K562 (cell line): Measurements from ENCODE around the gene COL5A1. TPM values are rescaled to one million over a fixed set of nuclear protein-coding genes. Genes with fewer than 3 reads are reported as not detected.

ENCODE experiments used
- ATAC-seq: fragments of 200-7000 bp; cut with Tn5 transposase; 3 replicates; pipeline ENCODE4 v1.9.1; 2020; ENCODE audit warnings: moderate library complexity
- BruUV-seq: library from RNA; stranded (reverse); fragments of 400-500 nt; replicated peaks from 2 replicates; lab custom pipeline; 2021; lab: Mats Ljungman, UMichigan
- CTCF ChIA-PET: fragments of 300-600 bp; formaldehyde crosslinking; extraction: SDS; loops from one replicate; lab custom pipeline; 2021; ENCODE audit warnings: low intra/inter-chr PET ratio; lab: Yijun Ruan, JAX
- POLR2A ChIA-PET: fragments of 300-600, 350-650 bp; sonication (Branson Sonifier 250); formaldehyde crosslinking; extraction: SDS; loops from one replicate; lab custom pipeline; 2021; ENCODE audit warnings: antibody characterized with exemption, inconsistent platforms; lab: Yijun Ruan, JAX
- DNase-seq, 4 experiments: peaks; one replicate each; pipeline versions ENCODE4 v3.0.0 to v3.0.0-alpha.2; 2011 to 2018; ENCODE audit warnings: low spot score in 3 of 4, mixed read lengths in 3 of 4; ENCODE audit errors: extremely low read depth in 1 of 4
- FAIRE-seq: peaks from 2 replicates; lab custom pipeline; 2011; peaks lifted over from hg19 to GRCh38; lab: Jason Lieb, UNC
- H2AFZ ChIP-seq: 2 replicates; pipeline ENCODE4 v1.6.0; 2011; ENCODE audit warnings: low read depth, low read length, control low read depth, inconsistent platforms
- H3K27ac ChIP-seq: fragments of 200-600 bp; 3 replicates; pipeline ENCODE4 v1.8.0; 2011; ENCODE audit warnings: low read depth, mild to moderate bottlenecking, control low read depth, inconsistent platforms, low read length, moderate library complexity, mixed read lengths; ENCODE audit errors: extremely low read depth
- H3K27me3 ChIP-seq, 2 experiments: fragments of 300-600 bp in 1 of 2; 2 replicates in 1 of 2; 3 replicates in 1 of 2; pipeline versions ENCODE4 v1.6.0 to v1.8.0; 2011; ENCODE audit warnings: inconsistent platforms in 2 of 2, low read length in 2 of 2, mild to moderate bottlenecking in 1 of 2, mixed read lengths in 1 of 2, moderate library complexity in 1 of 2; ENCODE audit not compliant: control insufficient read depth in 2 of 2, insufficient read depth in 2 of 2
- H3K36me3 ChIP-seq: fragments of 300-600 bp; 3 replicates; pipeline ENCODE4 v1.8.0; 2011; ENCODE audit warnings: mild to moderate bottlenecking, low read length, inconsistent platforms; ENCODE audit not compliant: control insufficient read depth, insufficient read depth
- H3K4me1 ChIP-seq, 2 experiments: fragments of 200-600 bp in 1 of 2; replicated peaks in 1 of 2; 2 replicates in 1 of 2; 3 replicates in 1 of 2; pipeline versions ENCODE4 v1.5.1 to v1.8.0; 2011; ENCODE audit warnings: inconsistent platforms in 2 of 2, low read length in 2 of 2, mild to moderate bottlenecking in 1 of 2, mixed read lengths in 1 of 2, moderate library complexity in 1 of 2; ENCODE audit not compliant: control insufficient read depth in 2 of 2, insufficient read depth in 2 of 2
- H3K4me2 ChIP-seq: 2 replicates; pipeline ENCODE4 v1.6.1; 2011; ENCODE audit warnings: low read length, control low read depth, inconsistent platforms, mixed read lengths; ENCODE audit not compliant: insufficient read depth
- H3K4me3 ChIP-seq: fragments of 200-600 bp; sonication (generic), shearing (Covaris generic); 2 replicates; pipeline ENCODE4 v1.5.1; 2016; ENCODE audit warnings: control low read depth, inconsistent platforms
- H3K79me2 ChIP-seq: fragments of 200-600 bp; 3 replicates; pipeline ENCODE4 v1.8.0; 2011; ENCODE audit warnings: low read length, inconsistent platforms; ENCODE audit not compliant: control insufficient read depth, insufficient read depth
- H3K9ac ChIP-seq, 2 experiments: 2 replicates each; pipeline versions ENCODE4 v1.6.0 to v1.6.1; 2011; ENCODE audit warnings: low read depth in 2 of 2, low read length in 2 of 2, control low read depth in 1 of 2, inconsistent platforms in 1 of 2, mild to moderate bottlenecking in 1 of 2, mixed read lengths in 1 of 2; ENCODE audit not compliant: insufficient read depth in 1 of 2
- H3K9me1 ChIP-seq: one replicate; pipeline ENCODE4 v1.6.0; 2011; ENCODE audit warnings: inconsistent platforms, mild to moderate bottlenecking, low read length, moderate library complexity; ENCODE audit not compliant: control insufficient read depth, insufficient read depth
- H3K9me3 ChIP-seq: replicated peaks from 2 replicates; pipeline ENCODE4 v1.5.1; 2011; ENCODE audit warnings: low read depth, low read length, inconsistent platforms; ENCODE audit not compliant: control insufficient read depth, insufficient read depth
- H4K20me1 ChIP-seq: replicated peaks from 2 replicates; pipeline ENCODE4 v1.6.1; 2011; ENCODE audit warnings: low read length, inconsistent platforms, mixed read lengths; ENCODE audit not compliant: control insufficient read depth, insufficient read depth
- ATF1 ChIP-seq, 2 experiments: fragments of 450-650 bp in 1 of 2; IDR thresholded peaks; 2 replicates each; pipeline ENCODE4 v1.6.1; 2016; ENCODE audit warnings: missing compliant biosample characterization in 1 of 2, missing genetic modification characterization in 1 of 2
- NCOR1 ChIP-seq: fragments of 450-650 bp; IDR thresholded peaks from 2 replicates; pipeline ENCODE4 v1.6.1; 2016; ENCODE audit warnings: mild to moderate bottlenecking, moderate library complexity
- SMAD4 ChIP-seq: fragments of 250-450 bp; sonication (Bioruptor Pico); conservative IDR thresholded peaks from 2 replicates; pipeline ENCODE4 v1.8.0; 2021; ENCODE audit warnings: inconsistent platforms, mild to moderate bottlenecking, moderate library complexity
- TAF1 ChIP-seq: IDR thresholded peaks from 2 replicates; pipeline ENCODE4 v1.6.1; 2011; ENCODE audit warnings: mild to moderate bottlenecking, low read length, moderate library complexity; ENCODE audit not compliant: insufficient read depth, control insufficient read depth, severe bottlenecking; ENCODE audit errors: extremely low read depth
- TCF15 ChIP-seq: fragments of 250-450 bp; sonication (Bioruptor Pico); IDR thresholded peaks from 2 replicates; pipeline ENCODE4 v1.8.0; 2022; ENCODE audit warnings: moderate library complexity, mild to moderate bottlenecking, inconsistent platforms
- TCF7 ChIP-seq: sonication (generic); IDR thresholded peaks from 2 replicates; pipeline ENCODE4 v1.6.1; 2016; ENCODE audit warnings: antibody characterized with exemption, borderline replicate concordance
- TRIM28 ChIP-seq: fragments of 450-650 bp; IDR thresholded peaks from 2 replicates; pipeline ENCODE4 v1.6.1; 2017
- XRCC3 ChIP-seq: fragments of 450-650 bp; IDR thresholded peaks from 2 replicates; pipeline ENCODE4 v1.6.1; 2017; ENCODE audit warnings: mild to moderate bottlenecking, moderate library complexity
- YY1 ChIP-seq, 3 experiments: IDR thresholded peaks; 2 replicates each; pipeline ENCODE4 v1.6.1; 2011; ENCODE audit warnings: low read length in 2 of 3, mild to moderate bottlenecking in 2 of 3, moderate library complexity in 2 of 3, borderline replicate concordance in 1 of 3, control low read depth in 1 of 3, low read depth in 1 of 3; ENCODE audit not compliant: insufficient read depth in 3 of 3, insufficient replicate concordance in 2 of 3, control insufficient read depth in 1 of 3, insufficient read length in 1 of 3; ENCODE audit errors: extremely low read depth in 1 of 3
- ZBTB7A ChIP-seq: IDR thresholded peaks from 2 replicates; pipeline ENCODE4 v1.6.1; 2011; ENCODE audit warnings: low read depth, mild to moderate bottlenecking, low read length, moderate library complexity, borderline replicate concordance; ENCODE audit not compliant: control insufficient read depth
- ZNF253 ChIP-seq: fragments of 250-450 bp; sonication (Bioruptor Pico); conservative IDR thresholded peaks from 2 replicates; pipeline ENCODE4 v1.6.1; 2021; ENCODE audit warnings: mild to moderate bottlenecking
- WGBS: fragments of 100-300 bp; shearing (Covaris generic); methylation state at CpG from one replicate; pipeline ENCODE4 v1.1.6; 2016; ENCODE audit warnings: low coverage, mixed read lengths; ENCODE audit not compliant: insufficient coverage; ENCODE audit errors: missing lambda C conversion rate; 5-methylcytosine and 5-hydroxymethylcytosine counted together
- in situ Hi-C: fragments of 300-500 bp; cut with MboI; formaldehyde crosslinking; loops from 4 replicates; pipeline ENCODE4 v1.15.0; 2018; ENCODE audit warnings: inconsistent platforms, mixed read lengths
- intact Hi-C: fragments of 100-400 bp; cut with micrococcal nuclease; formaldehyde crosslinking; loops from 2 replicates; pipeline ENCODE4 v1.14.2; 2022
- polyA plus RNA-seq, 8 experiments: library from polyadenylated mRNA; depleted of rRNA in 4 of 8; stranded (reverse) in 5 of 8; unstranded in 3 of 8; fragments of >200 nt; fragmentation: Nextera tagmentation in 2 of 8; fragmentation: Illumina TruSeq in 1 of 8; extraction: Ambion mirVana in 2 of 8; extraction: Trizol in 1 of 8; gene quantifications; 2 replicates each; pipeline versions ENCODE4 v1.2.1 to v1.2.3, GENCODE V29; 2011 to 2014; ENCODE audit warnings: inconsistent platforms in 1 of 8, missing spikeins in 1 of 8
- total RNA-seq, 7 experiments: library from RNA; depleted of rRNA in 6 of 7; stranded (reverse); fragments of >200 nt in 6 of 7; fragmentation: Illumina TruSeq in 2 of 7; extraction: Trizol in 2 of 7; gene quantifications; 2 replicates each; pipeline versions ENCODE4 v1.2.1 to v1.2.3, GENCODE V29; 2011 to 2021; ENCODE audit warnings: low replicate concordance in 1 of 7
- TF ChIP-seq, protein P1 (sequence below): IDR thresholded peaks from 3 replicates; pipeline ENCODE4 v1.6.1; 2011; ENCODE audit warnings: borderline replicate concordance, mild to moderate bottlenecking; ENCODE audit not compliant: insufficient read length, insufficient read depth
- TF ChIP-seq, protein P2 (sequence below): fragments of 450-650 bp; formaldehyde crosslinking; IDR thresholded peaks from 2 replicates; pipeline ENCODE4 v1.4.0; 2022; ENCODE audit warnings: missing genetic modification characterization

Gene COL5A1
- total and polyA plus RNA-seq, 9 of the 15 experiments (the other 6 are each of a cell fraction or from before 2014, with no cell fraction given): under 0.01 to 0.13 (median 0.04) TPM; not detected in 6

- H3K4me3 ChIP-seq: no peak overlapping the region
- no peak for FAIRE-seq
- ChIA-PET CTCF (no interaction called here), POLR2A (no interaction called here)
- H3K27me3 ChIP-seq: peaks cover 0 to 38% of the 10 kb centered on the region in 2 experiments; a peak in 2 of 5 replicates
- WGBS: 2% methylated on average over 3 of the region's 3 CpGs
- no peak for ATAC-seq
- in situ Hi-C loops (no loop called here), intact Hi-C loops (no loop called here)
- H4K20me1 ChIP-seq: 0 out of 2 replicates have a peak, but pooled peaks cover under 1% of the 10 kb centered on the region
- TF ChIP-seq NCOR1: no peak
- TF ChIP-seq, protein P1, sequence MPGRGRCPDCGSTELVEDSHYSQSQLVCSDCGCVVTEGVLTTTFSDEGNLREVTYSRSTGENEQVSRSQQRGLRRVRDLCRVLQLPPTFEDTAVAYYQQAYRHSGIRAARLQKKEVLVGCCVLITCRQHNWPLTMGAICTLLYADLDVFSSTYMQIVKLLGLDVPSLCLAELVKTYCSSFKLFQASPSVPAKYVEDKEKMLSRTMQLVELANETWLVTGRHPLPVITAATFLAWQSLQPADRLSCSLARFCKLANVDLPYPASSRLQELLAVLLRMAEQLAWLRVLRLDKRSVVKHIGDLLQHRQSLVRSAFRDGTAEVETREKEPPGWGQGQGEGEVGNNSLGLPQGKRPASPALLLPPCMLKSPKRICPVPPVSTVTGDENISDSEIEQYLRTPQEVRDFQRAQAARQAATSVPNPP: no peak
- no peaks in the 10 kb centered on the region for H3K9me3 ChIP-seq
- no peak overlapping the region for H3K27ac ChIP-seq
- no peak overlapping the region for H3K9ac ChIP-seq
- H2AFZ ChIP-seq: no peak overlapping the region
- H3K4me2 ChIP-seq: no peak overlapping the region
- no peaks in the 10 kb centered on the region for H3K79me2 ChIP-seq
- H3K9me1 ChIP-seq: no peaks in the 10 kb centered on the region
- no peak for DNase-seq
- H3K4me1 ChIP-seq: no peaks in the 10 kb centered on the region
- BruUV-seq: no TSS peak
- H3K36me3 ChIP-seq: no peaks in the 10 kb centered on the region
Measured at GRCh38 chr9:134616341-134616740, 25.3 kb upstream of the COL5A1 start.

DNA sequence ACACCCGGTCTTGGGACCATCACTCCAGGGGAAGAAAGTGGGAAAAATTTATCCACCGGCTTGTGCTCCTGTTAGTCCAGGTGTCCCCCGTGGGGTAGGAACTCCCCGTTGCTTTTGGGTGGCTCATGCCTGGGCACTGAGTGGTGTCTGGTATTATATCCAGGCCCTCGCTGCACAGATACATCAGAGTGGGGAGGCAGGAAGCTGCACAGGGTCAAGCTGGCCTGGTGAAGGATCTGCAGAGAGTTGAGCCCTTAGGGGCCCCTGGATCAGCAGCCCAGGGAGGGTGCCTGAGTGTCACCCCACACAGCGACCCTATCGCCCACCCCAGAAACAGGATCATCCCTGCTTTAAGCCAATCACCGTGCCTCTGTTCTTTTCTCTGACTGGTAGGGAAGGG, 24.4 kb upstream of the COL5A1 start:
- no TSS peak for BruUV-seq
- H3K27ac ChIP-seq: no peak overlapping the region
- FAIRE-seq: no peak
- no peak for TF ChIP-seq ZNF253 (CRISPR knock-in tag)
- no peak for TF ChIP-seq SMAD4 (CRISPR knock-in tag)
- TF ChIP-seq, protein P2, sequence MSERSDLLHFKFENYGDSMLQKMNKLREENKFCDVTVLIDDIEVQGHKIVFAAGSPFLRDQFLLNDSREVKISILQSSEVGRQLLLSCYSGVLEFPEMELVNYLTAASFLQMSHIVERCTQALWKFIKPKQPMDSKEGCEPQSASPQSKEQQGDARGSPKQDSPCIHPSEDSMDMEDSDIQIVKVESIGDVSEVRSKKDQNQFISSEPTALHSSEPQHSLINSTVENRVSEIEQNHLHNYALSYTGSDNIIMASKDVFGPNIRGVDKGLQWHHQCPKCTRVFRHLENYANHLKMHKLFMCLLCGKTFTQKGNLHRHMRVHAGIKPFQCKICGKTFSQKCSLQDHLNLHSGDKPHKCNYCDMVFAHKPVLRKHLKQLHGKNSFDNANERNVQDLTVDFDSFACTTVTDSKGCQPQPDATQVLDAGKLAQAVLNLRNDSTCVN: no peak
- no peak for TF ChIP-seq TRIM28
- TF ChIP-seq ATF1 (CRISPR knock-in tag; IDR thresholded peaks at IDR 0.05): no peak
- no peak for TF ChIP-seq ATF1 (tag; IDR thresholded peaks at IDR 0.05)
- no peak for TF ChIP-seq TCF7
- no peak for TF ChIP-seq TCF15
- no peak for TF ChIP-seq ZBTB7A
- TF ChIP-seq TAF1: no peak
- TF ChIP-seq YY1 (IDR thresholded peaks at IDR 0.05; ENCODE audit: borderline replicate concordance in 1 of 3, control insufficient read depth in 1 of 3, extremely low read depth in 1 of 3, insufficient read depth in 3 of 3, insufficient read length in 1 of 3, insufficient replicate concordance in 2 of 3, low read depth in 1 of 3, low read length in 2 of 3): no peak
- TF ChIP-seq XRCC3: no peak

More for the DNA sequence above, 24.4 kb upstream of the COL5A1 start:
- no peaks in the 10 kb centered on the region for H3K9me1 ChIP-seq
- CTCF ChIA-PET: no interaction called here
- no peak overlapping the region for H3K4me2 ChIP-seq
- in situ Hi-C loops (no loop called here), intact Hi-C loops (no loop called here)
- H3K4me3 ChIP-seq: no peak overlapping the region
- ATAC-seq (no peak), DNase-seq (no peak)
- 1% methylated on average over 8 of the region's 8 CpGs for WGBS
- H3K79me2 ChIP-seq: no peaks in the 10 kb centered on the region
- H3K9ac ChIP-seq: no peak overlapping the region
- peaks cover 0 to 44% of the 10 kb centered on the region in 2 experiments; a peak in 2 of 5 replicates for H3K27me3 ChIP-seq
- POLR2A ChIA-PET: interaction anchor here (0.7 kb wide), 1 partner anchor 10 kb away, joined by 3 read pairs; no protein-coding TSS in a partner anchor
- H4K20me1 ChIP-seq: 0 out of 2 replicates have a peak, but pooled peaks cover 4% of the 10 kb centered on the region
- H3K36me3 ChIP-seq: no peaks in the 10 kb centered on the region
- no peaks in the 10 kb centered on the region for H3K9me3 ChIP-seq
- no peaks in the 10 kb centered on the region for H3K4me1 ChIP-seq
- no peak overlapping the region for H2AFZ ChIP-seq
